ENCODE results near the gene TTYH2. TPM values are rescaled to one million over a fixed set of nuclear protein-coding genes. Genes with fewer than 3 reads are reported as not detected.

Gene TTYH2
- total RNA-seq, 3 donors from 2014 or later = 4.2 to 5.9 (median 5.6) TPM

DNA sequence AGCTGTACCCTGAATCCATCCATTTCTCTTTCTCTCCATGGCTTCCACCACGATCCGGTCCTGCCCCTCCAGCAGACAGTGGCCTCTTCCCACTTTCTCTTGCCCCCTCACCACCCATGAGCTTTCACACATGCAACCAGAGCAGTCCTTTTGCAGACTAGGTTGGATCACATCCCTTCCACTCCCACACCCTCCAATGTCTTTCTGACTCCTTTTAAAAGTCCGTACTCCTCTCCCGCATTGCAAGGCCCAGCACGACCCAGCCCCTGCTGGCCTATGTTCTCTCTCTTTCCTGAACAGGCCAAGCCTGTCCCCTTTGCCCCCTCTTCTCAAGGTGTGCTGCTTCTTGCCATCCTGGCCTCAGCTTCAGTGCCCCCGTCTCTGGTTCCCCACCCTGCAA lies 38.2 kb downstream of the TTYH2 start:
- H3K4me3 ChIP-seq = no peak overlapping the region
- no peaks in the 10 kb centered on the region for H3K27me3 ChIP-seq
- DNase-seq (ENCODE audit: low spot score in 2 of 2) = no peak
- H3K9me3 ChIP-seq = no peaks in the 10 kb centered on the region
- H3K36me3 ChIP-seq = no peaks in the 10 kb centered on the region
- intact Hi-C loops (cut with DNase I; ENCODE audit: low total_unique reads) = no loop called here
- H3K27ac ChIP-seq = no peak overlapping the region
- no peaks in the 10 kb centered on the region for H3K4me1 ChIP-seq
- TF ChIP-seq, protein P1, sequence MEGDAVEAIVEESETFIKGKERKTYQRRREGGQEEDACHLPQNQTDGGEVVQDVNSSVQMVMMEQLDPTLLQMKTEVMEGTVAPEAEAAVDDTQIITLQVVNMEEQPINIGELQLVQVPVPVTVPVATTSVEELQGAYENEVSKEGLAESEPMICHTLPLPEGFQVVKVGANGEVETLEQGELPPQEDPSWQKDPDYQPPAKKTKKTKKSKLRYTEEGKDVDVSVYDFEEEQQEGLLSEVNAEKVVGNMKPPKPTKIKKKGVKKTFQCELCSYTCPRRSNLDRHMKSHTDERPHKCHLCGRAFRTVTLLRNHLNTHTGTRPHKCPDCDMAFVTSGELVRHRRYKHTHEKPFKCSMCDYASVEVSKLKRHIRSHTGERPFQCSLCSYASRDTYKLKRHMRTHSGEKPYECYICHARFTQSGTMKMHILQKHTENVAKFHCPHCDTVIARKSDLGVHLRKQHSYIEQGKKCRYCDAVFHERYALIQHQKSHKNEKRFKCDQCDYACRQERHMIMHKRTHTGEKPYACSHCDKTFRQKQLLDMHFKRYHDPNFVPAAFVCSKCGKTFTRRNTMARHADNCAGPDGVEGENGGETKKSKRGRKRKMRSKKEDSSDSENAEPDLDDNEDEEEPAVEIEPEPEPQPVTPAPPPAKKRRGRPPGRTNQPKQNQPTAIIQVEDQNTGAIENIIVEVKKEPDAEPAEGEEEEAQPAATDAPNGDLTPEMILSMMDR (IDR thresholded peaks at IDR 0.05) = no peak
- TF ChIP-seq POLR2AphosphoS5 (IDR thresholded peaks at IDR 0.05) (no peak), POLR2A (IDR thresholded peaks at IDR 0.05) (no peak)

DNA sequence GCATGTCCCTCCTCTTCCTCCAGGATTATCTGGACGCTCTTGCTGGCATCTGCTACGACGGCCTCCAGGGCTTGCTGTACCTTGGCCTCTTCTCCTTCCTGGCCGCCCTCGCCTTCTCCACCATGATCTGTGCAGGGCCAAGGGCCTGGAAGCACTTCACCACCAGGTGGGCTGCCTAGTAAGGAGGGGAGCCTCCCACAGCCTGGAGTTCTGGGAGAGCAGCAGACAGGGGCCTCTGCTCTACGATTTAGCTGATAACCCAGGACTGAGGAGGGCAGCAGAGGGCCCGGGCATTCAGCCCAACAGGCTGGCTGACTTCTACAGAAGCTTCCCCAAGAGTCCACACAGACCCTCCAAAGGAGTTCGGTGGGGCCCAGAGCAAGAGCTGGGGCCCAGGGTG lies 38.8 kb downstream of the TTYH2 start:
- Histone ChIP-seq H3K36me3 (no peaks in the 10 kb centered on the region), H3K4me3 (no peak overlapping the region), H3K4me1 (no peaks in the 10 kb centered on the region), H3K9me3 (no peaks in the 10 kb centered on the region), H3K27me3 (no peaks in the 10 kb centered on the region), H3K27ac (no peak overlapping the region)
- no peak for TF ChIP-seq POLR2AphosphoS5 (IDR thresholded peaks at IDR 0.05)
- no peak for TF ChIP-seq POLR2A (IDR thresholded peaks at IDR 0.05)
- TF ChIP-seq, protein P1 (IDR thresholded peaks at IDR 0.05) = no peak
- intact Hi-C loops (cut with DNase I; ENCODE audit: low total_unique reads) = no loop called here
- no peak for DNase-seq (ENCODE audit: low spot score in 2 of 2)

DNA sequence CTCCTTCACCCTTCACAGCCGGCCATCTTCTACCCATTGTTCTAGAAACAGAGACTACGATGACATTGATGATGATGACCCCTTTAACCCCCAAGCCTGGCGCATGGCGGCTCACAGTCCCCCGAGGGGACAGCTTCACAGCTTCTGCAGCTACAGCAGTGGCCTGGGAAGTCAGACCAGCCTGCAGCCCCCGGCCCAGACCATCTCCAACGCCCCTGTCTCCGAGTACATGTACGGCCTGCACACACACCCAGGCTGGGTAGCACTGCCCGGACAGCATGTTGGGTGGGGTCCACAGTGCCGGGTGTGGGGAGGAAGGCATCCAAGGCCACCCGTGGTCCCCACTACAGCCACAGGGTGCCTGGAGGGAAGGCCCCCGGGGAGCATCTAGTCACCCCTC lies 39.7 kb downstream of the TTYH2 start:
- TF ChIP-seq, protein P1 (IDR thresholded peaks at IDR 0.05) = no peak
- TF ChIP-seq POLR2AphosphoS5 (IDR thresholded peaks at IDR 0.05) (no peak), POLR2A (IDR thresholded peaks at IDR 0.05) (no peak)
- Histone ChIP-seq H3K9me3 (no peaks in the 10 kb centered on the region), H3K27me3 (no peaks in the 10 kb centered on the region)

DNA sequence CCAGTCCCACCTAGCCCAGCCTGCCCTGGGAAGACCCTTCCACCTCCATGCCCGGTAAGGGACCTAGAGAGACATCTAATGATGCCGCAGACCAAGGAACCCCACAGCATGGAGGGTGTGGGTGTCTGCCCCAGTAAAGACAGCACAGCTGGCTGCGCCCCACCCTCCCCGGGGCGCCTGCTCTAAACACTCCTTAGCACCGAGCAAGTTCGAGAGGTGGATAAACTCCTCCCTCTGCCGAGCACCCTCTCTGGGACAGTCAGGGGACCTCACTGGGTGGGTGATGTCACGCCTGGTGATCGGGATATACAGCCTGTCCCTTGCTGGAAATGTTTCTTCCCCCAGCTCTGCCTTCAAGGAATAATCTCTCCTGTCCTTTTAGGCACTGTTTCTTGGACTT lies 43.9 kb downstream of the TTYH2 start:
- no peak overlapping the region for H3K4me3 ChIP-seq
- no peak for DNase-seq (ENCODE audit: low spot score in 2 of 2)
- H3K36me3 ChIP-seq = no peaks in the 10 kb centered on the region

More for the DNA sequence above, 39.7 kb downstream of the TTYH2 start:
- no peaks in the 10 kb centered on the region for H3K4me1 ChIP-seq
- intact Hi-C loops (cut with DNase I; ENCODE audit: low total_unique reads) = no loop called here
- no peaks in the 10 kb centered on the region for H3K36me3 ChIP-seq
- no peak overlapping the region for H3K27ac ChIP-seq
- no peak for DNase-seq (ENCODE audit: low spot score in 2 of 2)
- no peak overlapping the region for H3K4me3 ChIP-seq

DNA sequence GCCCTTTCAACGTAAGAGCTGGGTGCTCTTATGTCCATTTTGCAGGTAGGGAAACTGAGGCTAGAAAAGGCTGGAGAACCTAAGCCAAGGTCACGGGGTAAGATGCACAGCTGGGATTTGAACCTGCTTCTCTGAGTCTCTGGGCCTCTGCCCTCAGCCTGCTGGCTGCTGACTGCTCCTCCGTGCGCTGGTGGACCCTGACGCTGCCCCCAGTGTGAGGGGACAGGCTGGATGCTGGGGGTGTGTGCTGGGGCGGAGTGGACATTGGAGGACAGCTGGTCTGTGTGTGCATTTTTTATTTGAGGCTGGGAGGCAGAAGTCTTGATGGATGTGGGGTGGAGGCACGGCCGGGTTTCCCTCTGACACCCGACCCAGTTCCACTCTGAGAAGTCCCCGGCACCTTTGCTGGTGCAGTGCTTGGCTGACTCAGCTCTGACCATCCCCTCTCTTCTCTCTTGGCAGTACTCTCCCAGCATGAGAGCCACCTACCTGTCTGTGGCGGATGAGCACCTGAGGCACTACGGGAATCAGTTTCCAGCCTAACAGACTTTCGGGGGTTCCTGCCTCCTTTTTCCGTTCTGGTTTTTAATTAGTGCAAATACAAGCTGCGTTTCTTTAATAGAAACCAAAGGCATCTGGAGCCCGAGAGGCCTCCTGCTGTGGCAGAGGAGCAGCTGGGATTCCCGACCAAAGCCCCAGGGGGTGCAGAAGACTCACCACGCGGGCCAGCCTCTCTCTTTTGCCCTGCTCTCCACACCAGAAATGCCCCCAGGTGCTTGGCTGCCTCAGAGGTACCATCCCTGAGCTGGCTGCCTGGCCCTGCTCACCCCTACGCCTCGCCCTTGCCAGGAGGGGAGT lies 46.5 kb downstream of the TTYH2 start:
- no peak overlapping the region for H3K27ac ChIP-seq
- no peaks in the 10 kb centered on the region for H3K4me1 ChIP-seq
- TF ChIP-seq POLR2A (IDR thresholded peaks at IDR 0.05) (no peak), POLR2AphosphoS5 (IDR thresholded peaks at IDR 0.05) (no peak)
- TF ChIP-seq, protein P1 (IDR thresholded peaks at IDR 0.05) = no peak
- H3K9me3 ChIP-seq = no peaks in the 10 kb centered on the region
- no peak overlapping the region for H3K4me3 ChIP-seq
- H3K36me3 ChIP-seq = no peaks in the 10 kb centered on the region
- no peak for DNase-seq (ENCODE audit: low spot score in 2 of 2)
- no peaks in the 10 kb centered on the region for H3K27me3 ChIP-seq
- intact Hi-C loops (cut with DNase I; ENCODE audit: low total_unique reads) = no loop called here

More for the DNA sequence above, 43.9 kb downstream of the TTYH2 start:
- no peaks in the 10 kb centered on the region for H3K4me1 ChIP-seq
- H3K27me3 ChIP-seq = no peaks in the 10 kb centered on the region
- intact Hi-C loops (cut with DNase I; ENCODE audit: low total_unique reads) = no loop called here
- no peaks in the 10 kb centered on the region for H3K9me3 ChIP-seq
- no peak for TF ChIP-seq POLR2A (IDR thresholded peaks at IDR 0.05)
- no peak for TF ChIP-seq POLR2AphosphoS5 (IDR thresholded peaks at IDR 0.05)
- TF ChIP-seq, protein P1 (IDR thresholded peaks at IDR 0.05) = no peak
- no peak overlapping the region for H3K27ac ChIP-seq

Measured in breast epithelium (tissue), 4 donors.